Measurements from ENCODE around the gene NANP. TPM values are rescaled to one million over a fixed set of nuclear protein-coding genes. Genes with fewer than 3 reads are reported as not detected.
A peak's percentile ranks its signal among the peaks of the same experiment; 100 is the strongest.

The NANP gene, protein sequence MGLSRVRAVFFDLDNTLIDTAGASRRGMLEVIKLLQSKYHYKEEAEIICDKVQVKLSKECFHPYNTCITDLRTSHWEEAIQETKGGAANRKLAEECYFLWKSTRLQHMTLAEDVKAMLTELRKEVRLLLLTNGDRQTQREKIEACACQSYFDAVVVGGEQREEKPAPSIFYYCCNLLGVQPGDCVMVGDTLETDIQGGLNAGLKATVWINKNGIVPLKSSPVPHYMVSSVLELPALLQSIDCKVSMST
- total RNA-seq: 1 to 10 TPM; 2.8 to 4.4 (median 3.5) TPM

DNA sequence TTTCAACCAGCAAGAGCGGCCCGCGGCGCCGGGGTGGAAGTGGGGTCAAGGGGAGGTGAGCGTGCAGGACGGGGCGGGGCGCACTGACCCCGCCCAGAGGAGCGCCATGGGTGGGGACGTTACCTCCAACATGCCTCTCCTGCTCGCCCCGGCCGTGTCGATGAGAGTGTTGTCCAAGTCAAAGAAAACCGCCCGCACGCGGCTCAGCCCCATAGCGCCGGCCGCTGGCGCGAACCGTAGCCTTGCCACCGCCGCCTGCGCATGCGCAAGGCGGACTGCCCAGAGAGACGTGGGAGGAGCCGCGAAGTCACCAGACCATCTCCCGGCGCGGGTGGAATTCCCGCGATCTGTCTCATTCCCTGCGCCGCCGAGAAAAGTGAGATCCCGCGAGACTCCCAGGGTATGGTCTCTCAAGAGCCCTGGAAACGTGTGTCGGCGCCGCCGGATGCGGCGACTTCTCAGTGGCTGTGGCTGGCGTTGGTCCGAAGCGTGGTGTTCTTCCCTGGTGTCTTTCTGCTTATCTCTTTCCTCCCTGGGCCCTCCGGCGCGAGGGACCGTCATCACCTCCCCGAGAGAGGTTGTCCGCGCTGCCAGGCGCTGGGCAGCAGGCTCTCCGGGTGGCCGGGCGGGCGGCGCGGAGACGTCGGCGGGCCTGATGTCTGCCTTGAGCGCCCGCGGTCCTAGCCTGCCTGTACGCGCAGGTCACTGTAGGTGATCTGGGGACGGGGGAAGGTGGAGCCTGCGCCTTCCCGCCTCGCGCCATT is at the start of gene NANP:
NANP (minus strand) TSS at position 279 of the 764 bp plus-strand sequence; CDS start at position 213, 66 bp downstream.
- Histone ChIP-seq H3K4me1 (peaks cover 25% of the 10 kb centered on the region), H3K36me3 (no peaks in the 10 kb centered on the region), H3K4me3 (peak within 1 kb of the TSS; percentile 82), H3K27ac (peak within 1 kb of the TSS; percentile 91), H3K27me3 (no peaks in the 10 kb centered on the region), H3K9me3 (no peaks in the 10 kb centered on the region)
- peak; percentile 96 to 97 for DNase-seq (ENCODE audit: low spot score in 2 of 2)
- 0% methylated on average over 28 of the region's 81 CpGs for WGBS
- TF ChIP-seq EP300 (IDR thresholded peaks at IDR 0.05): no peak
- TF ChIP-seq POLR2AphosphoS5 (IDR thresholded peaks at IDR 0.05): no peak
- TF ChIP-seq, protein P1, sequence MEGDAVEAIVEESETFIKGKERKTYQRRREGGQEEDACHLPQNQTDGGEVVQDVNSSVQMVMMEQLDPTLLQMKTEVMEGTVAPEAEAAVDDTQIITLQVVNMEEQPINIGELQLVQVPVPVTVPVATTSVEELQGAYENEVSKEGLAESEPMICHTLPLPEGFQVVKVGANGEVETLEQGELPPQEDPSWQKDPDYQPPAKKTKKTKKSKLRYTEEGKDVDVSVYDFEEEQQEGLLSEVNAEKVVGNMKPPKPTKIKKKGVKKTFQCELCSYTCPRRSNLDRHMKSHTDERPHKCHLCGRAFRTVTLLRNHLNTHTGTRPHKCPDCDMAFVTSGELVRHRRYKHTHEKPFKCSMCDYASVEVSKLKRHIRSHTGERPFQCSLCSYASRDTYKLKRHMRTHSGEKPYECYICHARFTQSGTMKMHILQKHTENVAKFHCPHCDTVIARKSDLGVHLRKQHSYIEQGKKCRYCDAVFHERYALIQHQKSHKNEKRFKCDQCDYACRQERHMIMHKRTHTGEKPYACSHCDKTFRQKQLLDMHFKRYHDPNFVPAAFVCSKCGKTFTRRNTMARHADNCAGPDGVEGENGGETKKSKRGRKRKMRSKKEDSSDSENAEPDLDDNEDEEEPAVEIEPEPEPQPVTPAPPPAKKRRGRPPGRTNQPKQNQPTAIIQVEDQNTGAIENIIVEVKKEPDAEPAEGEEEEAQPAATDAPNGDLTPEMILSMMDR (IDR thresholded peaks at IDR 0.05): no peak
- TF ChIP-seq POLR2A (IDR thresholded peaks at IDR 0.05): peak in 1 of 2 donors; percentile 44

DNA sequence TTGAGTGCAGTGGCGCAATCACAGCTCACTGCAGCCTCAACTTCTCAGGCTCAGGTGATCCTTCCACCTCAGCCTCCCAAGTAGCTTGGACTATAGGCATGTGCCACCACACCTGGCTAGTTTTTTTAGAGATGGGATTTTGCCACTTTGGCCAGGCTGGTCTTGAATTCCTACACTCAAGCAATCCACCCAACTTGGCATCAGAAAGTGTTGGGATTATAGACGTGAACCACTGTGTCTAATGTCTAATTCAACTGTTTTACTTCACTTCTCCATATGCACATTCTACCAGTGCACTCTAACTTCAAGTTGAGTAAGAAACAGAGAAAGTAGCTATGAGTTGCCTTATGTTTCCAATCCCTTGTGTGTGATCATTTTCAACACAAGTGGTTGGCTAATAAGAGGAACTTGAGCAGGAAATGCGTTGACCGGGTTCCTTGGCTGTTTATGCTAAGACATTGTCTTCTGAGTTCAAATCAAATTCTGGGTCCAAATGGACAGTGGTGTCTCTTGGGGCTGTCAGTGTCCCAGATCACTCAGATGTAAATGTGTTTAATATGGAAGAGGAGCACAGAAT is 48.9 kb upstream of the NANP start:
- TF ChIP-seq, protein P1 (IDR thresholded peaks at IDR 0.05): no peak
- no peak for TF ChIP-seq POLR2A (IDR thresholded peaks at IDR 0.05)
- TF ChIP-seq POLR2AphosphoS5 (IDR thresholded peaks at IDR 0.05): no peak
- no peak for TF ChIP-seq EP300 (IDR thresholded peaks at IDR 0.05)
- Histone ChIP-seq H3K36me3 (peaks cover 47% of the 10 kb centered on the region), H3K4me1 (no peaks in the 10 kb centered on the region), H3K27ac (no peak overlapping the region), H3K9me3 (no peaks in the 10 kb centered on the region), H3K4me3 (no peak overlapping the region), H3K27me3 (no peaks in the 10 kb centered on the region)
- 78% methylated on average over 4 of the region's 4 CpGs for WGBS
- no peak for DNase-seq (ENCODE audit: low spot score in 2 of 2)

DNA sequence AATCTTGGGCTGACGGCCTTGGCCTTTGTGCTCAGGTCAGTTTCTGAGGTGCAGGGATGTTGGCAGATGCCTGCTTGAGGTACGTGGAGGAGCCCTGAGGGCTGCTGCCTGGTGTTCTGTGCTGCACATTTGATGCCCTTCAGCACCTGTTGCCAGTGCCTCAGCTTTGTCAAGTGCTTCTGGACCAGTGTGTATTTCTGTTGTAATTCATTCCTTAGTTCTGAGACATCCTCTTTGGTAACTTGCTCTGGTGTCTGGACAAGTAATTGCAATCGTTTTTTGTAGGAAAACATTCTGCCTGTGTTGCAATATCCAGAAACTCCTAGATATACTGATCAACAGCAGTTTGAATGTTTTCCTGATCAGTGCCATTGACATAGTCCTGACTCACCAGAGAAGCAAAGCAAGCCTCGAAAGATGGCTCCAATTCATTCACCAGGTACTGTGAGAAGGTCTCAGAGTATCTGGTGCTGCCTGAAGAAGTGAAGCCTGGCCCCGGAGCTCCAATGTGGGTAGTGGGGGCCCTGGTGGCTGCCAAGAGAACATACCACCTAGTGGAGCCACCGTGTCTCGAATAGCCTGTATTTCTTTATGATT is 46.1 kb upstream of the NANP start:
- Histone ChIP-seq H3K4me3 (no peak overlapping the region), H3K27me3 (no peaks in the 10 kb centered on the region), H3K36me3 (peaks cover 18% of the 10 kb centered on the region), H3K27ac (no peak overlapping the region), H3K9me3 (no peaks in the 10 kb centered on the region), H3K4me1 (no peaks in the 10 kb centered on the region)
- TF ChIP-seq POLR2A (IDR thresholded peaks at IDR 0.05) (no peak), EP300 (IDR thresholded peaks at IDR 0.05) (no peak), POLR2AphosphoS5 (IDR thresholded peaks at IDR 0.05) (no peak)
- TF ChIP-seq, protein P1 (IDR thresholded peaks at IDR 0.05): no peak
- WGBS: 78% methylated on average over 7 of the region's 7 CpGs
- DNase-seq (ENCODE audit: low spot score in 2 of 2): no peak

DNA sequence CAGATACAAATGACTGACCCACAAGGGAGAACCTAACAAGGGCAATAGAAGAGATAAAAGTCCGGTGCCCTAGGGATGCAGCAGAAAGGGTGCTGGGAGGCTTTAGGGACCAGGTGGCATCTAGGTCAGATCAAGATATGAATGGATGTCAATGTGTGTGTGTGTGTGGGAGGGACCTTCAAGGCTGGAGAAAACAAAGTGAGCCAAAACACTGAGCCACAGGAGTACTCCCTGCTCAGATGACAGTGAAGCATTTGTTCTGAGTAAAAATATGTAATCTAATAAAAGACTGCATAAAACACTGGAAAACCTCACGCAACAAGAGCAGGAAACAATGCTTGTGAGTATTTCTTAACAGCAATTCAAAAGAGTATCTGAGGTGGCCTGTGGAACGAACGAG is 44.6 kb upstream of the NANP start:
- 79% methylated on average over 4 of the region's 4 CpGs for WGBS
- Histone ChIP-seq H3K27me3 (no peaks in the 10 kb centered on the region), H3K4me1 (no peaks in the 10 kb centered on the region), H3K9me3 (no peaks in the 10 kb centered on the region), H3K27ac (no peak overlapping the region), H3K36me3 (peaks cover 4% of the 10 kb centered on the region), H3K4me3 (no peak overlapping the region)
- no peak for DNase-seq (ENCODE audit: low spot score in 2 of 2)
- no peak for TF ChIP-seq EP300 (IDR thresholded peaks at IDR 0.05)
- no peak for TF ChIP-seq POLR2AphosphoS5 (IDR thresholded peaks at IDR 0.05)
- TF ChIP-seq, protein P1 (IDR thresholded peaks at IDR 0.05): no peak
- TF ChIP-seq POLR2A (IDR thresholded peaks at IDR 0.05): no peak

DNA sequence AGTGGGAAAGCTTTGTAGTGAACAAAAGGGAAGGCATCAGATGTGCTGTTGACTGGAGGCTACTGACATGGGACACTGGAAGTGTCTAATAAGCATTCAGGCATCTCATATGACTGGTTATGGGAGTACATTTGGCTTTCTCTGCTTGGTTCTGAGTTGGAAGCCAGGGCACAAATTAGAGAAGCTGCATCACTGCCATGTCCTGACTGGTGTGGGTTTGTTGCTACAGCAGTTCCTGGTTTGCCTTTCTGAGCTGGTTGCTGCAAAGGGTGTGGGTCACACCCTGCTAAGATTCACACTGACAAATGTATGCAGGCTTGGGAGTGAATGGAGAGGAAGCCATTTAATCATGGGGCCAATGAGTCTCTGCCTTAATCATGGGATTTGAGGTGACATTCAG is 36.2 kb upstream of the NANP start:
- no peaks in the 10 kb centered on the region for H3K9me3 ChIP-seq
- no peak overlapping the region for H3K4me3 ChIP-seq
- no peak for TF ChIP-seq EP300 (IDR thresholded peaks at IDR 0.05)
- TF ChIP-seq POLR2AphosphoS5 (IDR thresholded peaks at IDR 0.05): no peak
- TF ChIP-seq, protein P1 (IDR thresholded peaks at IDR 0.05): no peak
- no peak for DNase-seq (ENCODE audit: low spot score in 2 of 2)
- no peaks in the 10 kb centered on the region for H3K4me1 ChIP-seq
- no peaks in the 10 kb centered on the region for H3K27me3 ChIP-seq
- no peak overlapping the region for H3K27ac ChIP-seq
- H3K36me3 ChIP-seq: peaks cover 3% of the 10 kb centered on the region

Measured in suprapubic skin (tissue), 4 donors.